PC-3 (cell line): ENCODE measurements around the gene ST3GAL4. TPM values are rescaled to one million over a fixed set of nuclear protein-coding genes. Genes with fewer than 3 reads are reported as not detected.

Experiments
- ATAC-seq: fragments of 200-7000 bp; cut with Tn5 transposase; 2 replicates; pipeline ENCODE4 v1.9.1; 2020; ENCODE audit warnings: mild to moderate bottlenecking, moderate library complexity
- BruUV-seq: library from RNA; stranded (reverse); fragments of 400-500 nt; replicated peaks from 2 replicates; lab custom pipeline; 2021; lab: Mats Ljungman, UMichigan
- CTCF ChIA-PET: fragments of 300-600 bp; sonication (Branson Sonifier 250); formaldehyde crosslinking; loops from one replicate; lab custom pipeline; 2022; ENCODE audit warnings: antibody characterized with exemption; lab: Charles Lee
- POLR2A ChIA-PET: fragments of 300-600 bp; sonication (Branson Sonifier 250); formaldehyde crosslinking; loops from one replicate; lab custom pipeline; 2022; ENCODE audit warnings: antibody characterized with exemption; ENCODE audit not compliant: unreplicated experiment; lab: Charles Lee
- DNase-seq: peaks from one replicate; pipeline ENCODE4 v3.0.0-alpha.2; 2015
- H2AFZ ChIP-seq: fragments of 300-600 bp; sonication (generic); 2 replicates; pipeline ENCODE4 v1.6.0; 2016; ENCODE audit warnings: antibody characterized with exemption, low read length
- H3F3A ChIP-seq: fragments of 300-600 bp; sonication (generic); one replicate; pipeline ENCODE4 v1.6.0; 2017; ENCODE audit warnings: antibody characterized with exemption, low read length, control low read depth, mild to moderate bottlenecking; ENCODE audit not compliant: unreplicated experiment
- H3K27ac ChIP-seq: fragments of 300-600 bp; sonication (generic); 2 replicates; pipeline ENCODE4 v1.5.1; 2016; ENCODE audit warnings: mild to moderate bottlenecking, low read length
- H3K27me3 ChIP-seq: fragments of 300-600 bp; sonication (generic); 2 replicates; pipeline ENCODE4 v1.6.1; 2016; ENCODE audit warnings: low read length, mixed read lengths
- H3K36me3 ChIP-seq: fragments of 300-600 bp; sonication (generic); 2 replicates; pipeline ENCODE4 v1.6.1; 2016; ENCODE audit warnings: low read depth, mixed run types, low read length, mixed read lengths
- H3K4me1 ChIP-seq: fragments of 300-600 bp; sonication (generic); 2 replicates; pipeline ENCODE4 v1.5.1; 2016; ENCODE audit warnings: low read length; ENCODE audit not compliant: insufficient read depth
- H3K4me2 ChIP-seq: fragments of 300-600 bp; sonication (generic); 2 replicates; pipeline ENCODE4 v1.6.0; 2016; ENCODE audit warnings: low read length
- H3K4me3 ChIP-seq: fragments of 300-600 bp; sonication (generic); 2 replicates; pipeline ENCODE4 v1.5.1; 2016; ENCODE audit warnings: mild to moderate bottlenecking, low read length, mixed read lengths
- H3K79me2 ChIP-seq: fragments of 300-600 bp; sonication (generic); 2 replicates; pipeline ENCODE4 v1.6.1; 2017; ENCODE audit warnings: low read length, mixed read lengths
- H3K9ac ChIP-seq: fragments of 300-600 bp; sonication (generic); 2 replicates; pipeline ENCODE4 v1.6.0; 2016; ENCODE audit warnings: mild to moderate bottlenecking, low read length
- H3K9me2 ChIP-seq: fragments of 300-600 bp; sonication (generic); replicated peaks from 2 replicates; pipeline ENCODE4 v1.6.1; 2016; ENCODE audit warnings: mixed run types, low read length, mixed read lengths
- H3K9me3 ChIP-seq: fragments of 300-600 bp; sonication (generic); 2 replicates; pipeline ENCODE4 v1.6.1; 2016; ENCODE audit warnings: low read length, mixed read lengths
- H4K20me1 ChIP-seq: fragments of 300-600 bp; sonication (generic); 2 replicates; pipeline ENCODE4 v1.6.1; 2016; ENCODE audit warnings: low read length, mixed read lengths
- CTCF ChIP-seq: fragments of 300-600 bp; sonication (generic); conservative IDR thresholded peaks from 2 replicates; pipeline ENCODE4 v1.5.1; 2017; ENCODE audit warnings: antibody characterized with exemption, low read depth, mild to moderate bottlenecking, low read length
- EZH2 ChIP-seq: fragments of 300-600 bp; sonication (generic); IDR thresholded peaks from one replicate; pipeline ENCODE4 v1.6.1; 2017; ENCODE audit warnings: antibody characterized with exemption, mild to moderate bottlenecking, low read length; ENCODE audit not compliant: unreplicated experiment
- EZH2phosphoT487 ChIP-seq: fragments of 300-600 bp; sonication (generic); IDR thresholded peaks from 2 replicates; pipeline ENCODE4 v1.6.1; 2018; ENCODE audit warnings: mild to moderate bottlenecking, antibody characterized with exemption, low read length, borderline replicate concordance
- intact Hi-C: fragments of 100-400 bp; cut with micrococcal nuclease; formaldehyde crosslinking; loops from 2 replicates; pipeline ENCODE4 v1.9.0; 2023
- total RNA-seq: library from RNA; depleted of rRNA; stranded (reverse); fragments of >200 nt; gene quantifications from 2 replicates; pipeline ENCODE4 v1.2.3, GENCODE V29; 2014

ST3GAL4 gene
- total RNA-seq, 1 experiment from 2014 or later = 126 TPM

DNA sequence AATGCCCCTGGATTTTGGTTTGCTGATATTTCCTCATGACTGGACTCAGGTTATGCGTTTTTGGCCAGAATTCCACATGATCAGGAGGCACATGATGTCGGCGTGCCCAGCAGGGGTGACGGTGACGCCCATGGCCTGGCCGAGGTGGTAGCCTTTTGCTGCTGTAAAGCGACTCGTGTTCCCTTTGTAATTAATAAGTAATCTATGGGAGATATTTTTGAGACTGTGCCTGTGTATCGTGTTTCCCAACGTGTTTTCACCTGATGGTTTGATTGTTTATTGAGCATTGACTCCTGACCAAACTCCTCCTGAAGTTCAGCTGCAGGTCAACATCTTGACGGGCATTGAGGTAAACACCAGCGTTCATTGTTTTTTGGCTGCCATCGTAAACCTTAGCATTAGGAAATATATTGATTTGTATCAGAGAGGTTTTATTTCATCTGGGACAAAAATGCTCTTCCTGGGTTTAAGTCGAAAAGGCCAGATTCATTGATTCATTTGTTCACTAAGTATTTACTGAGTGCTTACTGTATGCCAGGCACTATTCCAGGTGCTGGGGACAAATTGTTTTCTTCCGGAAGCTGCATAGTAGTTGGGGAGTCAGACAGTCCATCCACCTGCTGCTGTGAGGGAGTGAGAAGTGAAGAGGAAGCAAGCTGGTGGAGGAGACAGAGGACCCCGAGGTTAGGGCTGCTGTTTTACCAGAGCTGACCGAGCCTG lies 28.0 kb upstream of the ST3GAL4 start:
- peaks cover 10% of the 10 kb centered on the region for H3K4me1 ChIP-seq

GRCh38 chr11:126328001-126328390 lies 27.5 kb upstream of the ST3GAL4 start:
- no peak overlapping the region for H2AFZ ChIP-seq
- no peak overlapping the region for H3K9ac ChIP-seq
- ATAC-seq (no peak), DNase-seq (no peak)
- no peak overlapping the region for H3K27ac ChIP-seq
- no peaks in the 10 kb centered on the region for H3K36me3 ChIP-seq
- H3K4me2 ChIP-seq = no peak overlapping the region
- no peaks in the 10 kb centered on the region for H3K9me3 ChIP-seq
- no peaks in the 10 kb centered on the region for H4K20me1 ChIP-seq
- no peak overlapping the region for H3K4me3 ChIP-seq
- peaks cover 16% of the 10 kb centered on the region for H3K4me1 ChIP-seq
- H3F3A ChIP-seq = no peaks in the 10 kb centered on the region
- no peaks in the 10 kb centered on the region for H3K27me3 ChIP-seq
- CTCF ChIA-PET = no interaction called here
- TF ChIP-seq EZH2 = no peak
- no peak for TF ChIP-seq CTCF
- no peak for TF ChIP-seq EZH2phosphoT487
- H3K9me2 ChIP-seq = no peaks in the 10 kb centered on the region
- BruUV-seq = no TSS peak
- intact Hi-C loops = no loop called here
- no peaks in the 10 kb centered on the region for H3K79me2 ChIP-seq
- POLR2A ChIA-PET = no interaction called here

More for the DNA sequence above, 28.0 kb upstream of the ST3GAL4 start:
- Histone ChIP-seq H3K9me3 (no peaks in the 10 kb centered on the region), H3K9ac (no peak overlapping the region), H3K36me3 (no peaks in the 10 kb centered on the region), H3K4me3 (no peak overlapping the region), H3K27me3 (no peaks in the 10 kb centered on the region), H3K79me2 (no peaks in the 10 kb centered on the region), H2AFZ (no peak overlapping the region), H4K20me1 (no peaks in the 10 kb centered on the region), H3K9me2 (no peaks in the 10 kb centered on the region), H3F3A (no peaks in the 10 kb centered on the region), H3K27ac (no peak overlapping the region), H3K4me2 (no peak overlapping the region)
- DNase-seq = no peak
- intact Hi-C loops = no loop called here
- ChIA-PET POLR2A (no interaction called here), CTCF (no interaction called here)
- BruUV-seq = no TSS peak
- no peak for ATAC-seq
- no peak for TF ChIP-seq EZH2phosphoT487

- DNase-seq (no peak), ATAC-seq (no peak)
- ChIA-PET CTCF (no interaction called here), POLR2A (no interaction called here)
- no peaks in the 10 kb centered on the region for H3K36me3 ChIP-seq
- BruUV-seq = no TSS peak
- no peak overlapping the region for H3K4me2 ChIP-seq
- TF ChIP-seq EZH2 (no peak), EZH2phosphoT487 (no peak), CTCF (no peak)
- no peaks in the 10 kb centered on the region for H3K9me2 ChIP-seq
- H3K27me3 ChIP-seq = no peaks in the 10 kb centered on the region
- H3K27ac ChIP-seq = no peak overlapping the region
- no peak overlapping the region for H3K9ac ChIP-seq
- no peaks in the 10 kb centered on the region for H4K20me1 ChIP-seq
- intact Hi-C loops = no loop called here
- no peak overlapping the region for H3K4me3 ChIP-seq
- peaks cover 20% of the 10 kb centered on the region for H3K4me1 ChIP-seq
- H3K79me2 ChIP-seq = no peaks in the 10 kb centered on the region
- H3K9me3 ChIP-seq = no peaks in the 10 kb centered on the region
- H3F3A ChIP-seq = no peaks in the 10 kb centered on the region
- no peak overlapping the region for H2AFZ ChIP-seq
Observed at GRCh38 chr11:126328444-126328843, 27.0 kb upstream of the ST3GAL4 start.
